HCT116 (cell line): Measurements from ENCODE around the gene OPN3. TPM values are rescaled to one million over a fixed set of nuclear protein-coding genes. Genes with fewer than 3 reads are reported as not detected.

ENCODE experiments used
- ATAC-seq: fragments of 200-7000 bp; cut with Tn5 transposase; 2 replicates; pipeline ENCODE4 v1.9.1; 2020; ENCODE audit warnings: mild to moderate bottlenecking, moderate library complexity
- BruUV-seq: library from RNA; stranded (reverse); fragments of 400-500 nt; replicated peaks from 2 replicates; lab custom pipeline; 2021; lab: Mats Ljungman, UMichigan
- CTCF ChIA-PET: fragments of 300-600 bp; sonication (Branson Sonifier 250); formaldehyde crosslinking; loops from one replicate; lab custom pipeline; 2021; ENCODE audit warnings: antibody characterized with exemption; lab: Charles Lee
- POLR2A ChIA-PET: fragments of 300-600, 350-600 bp; sonication (Branson Sonifier 250); formaldehyde crosslinking; loops from one replicate; lab custom pipeline; 2021; ENCODE audit warnings: antibody characterized with exemption; lab: Charles Lee
- RAD21 ChIA-PET, 2 experiments: fragments of 300-600 bp; sonication (Branson Sonifier 250); formaldehyde crosslinking; loops; one replicate each; lab custom pipeline; 2023; ENCODE audit warnings: low total read pairs in 2 of 2; ENCODE audit not compliant: uncharacterized antibody in 2 of 2, unreplicated experiment in 2 of 2, low non-redundant PET in 1 of 2; lab: Charles Lee
- DNase-seq: peaks from one replicate; pipeline ENCODE4 v3.0.0-alpha.2; 2010; ENCODE audit warnings: low read depth, low spot score
- H2AFZ ChIP-seq: fragments of 200-600 bp; shearing (Covaris generic), sonication (generic); 2 replicates; pipeline ENCODE4 v1.6.1; 2017; ENCODE audit warnings: low read depth, mixed run types, mixed read lengths, antibody characterized with exemption, low read length; ENCODE audit not compliant: poor library complexity, severe bottlenecking
- H3K27ac ChIP-seq: 2 replicates; pipeline ENCODE4 v1.5.1; 2012; ENCODE audit warnings: low read depth, low read length
- H3K27me3 ChIP-seq: fragments of 200-600 bp; sonication (generic); 2 replicates; pipeline ENCODE4 v1.6.1; 2016; ENCODE audit warnings: mixed run types, low read length, mixed read lengths; ENCODE audit not compliant: insufficient read depth
- H3K36me3 ChIP-seq, 2 experiments: fragments of 200-500 bp in 1 of 2; fragments of 200-600 bp in 1 of 2; sonication (Bioruptor generic) in 1 of 2; sonication (generic) in 1 of 2; 2 replicates each; pipeline versions ENCODE4 v1.5.1 to v1.6.1; 2014 to 2016; ENCODE audit warnings: low read length in 2 of 2, inconsistent platforms in 1 of 2, mixed read lengths in 1 of 2, mixed run types in 1 of 2; ENCODE audit not compliant: insufficient read depth in 2 of 2, control insufficient read depth in 1 of 2
- H3K4me1 ChIP-seq, 2 experiments: fragments of 200-600 bp in 1 of 2; sonication (generic) in 1 of 2; 2 replicates each; pipeline versions ENCODE4 v1.5.1 to v1.6.1; 2012 to 2017; ENCODE audit warnings: low read length in 2 of 2, inconsistent platforms in 1 of 2, mild to moderate bottlenecking in 1 of 2, mixed read lengths in 1 of 2, mixed run types in 1 of 2, moderate library complexity in 1 of 2; ENCODE audit not compliant: insufficient read depth in 2 of 2, control insufficient read depth in 1 of 2
- H3K4me2 ChIP-seq: fragments of 200-600 bp; sonication (generic); 2 replicates; pipeline ENCODE4 v1.6.1; 2017; ENCODE audit warnings: mixed run types, low read length, mixed read lengths
- H3K4me3 ChIP-seq, 2 experiments: fragments of 200-600 bp in 1 of 2; sonication (generic) in 1 of 2; replicated peaks in 1 of 2; 2 replicates each; pipeline ENCODE4 v1.5.1; 2011 to 2016; ENCODE audit warnings: low read length in 2 of 2, control low read depth in 1 of 2, low read depth in 1 of 2, mild to moderate bottlenecking in 1 of 2, mixed read lengths in 1 of 2, mixed run types in 1 of 2
- H3K79me2 ChIP-seq: fragments of 200-600 bp; sonication (generic); 2 replicates; pipeline ENCODE4 v1.6.1; 2017; ENCODE audit warnings: mild to moderate bottlenecking, mixed run types, low read length, moderate library complexity, mixed read lengths; ENCODE audit not compliant: insufficient read depth
- H3K9ac ChIP-seq: fragments of 200-600 bp; sonication (generic); 2 replicates; pipeline ENCODE4 v1.6.1; 2016; ENCODE audit warnings: low read length, mixed read lengths
- H3K9me2 ChIP-seq: fragments of 200-600 bp; sonication (generic), shearing (Covaris generic); 2 replicates; pipeline ENCODE4 v1.6.1; 2017; ENCODE audit warnings: mixed run types, mild to moderate bottlenecking, moderate library complexity; ENCODE audit not compliant: insufficient read depth
- H3K9me3 ChIP-seq, 2 experiments: fragments of 200-500 bp in 1 of 2; fragments of 200-600 bp in 1 of 2; sonication (Bioruptor generic) in 1 of 2; sonication (generic) in 1 of 2; 2 replicates each; pipeline ENCODE4 v1.6.1; 2014 to 2017; ENCODE audit warnings: low read length in 2 of 2, mixed read lengths in 2 of 2, inconsistent platforms in 1 of 2, low read depth in 1 of 2, mild to moderate bottlenecking in 1 of 2, mixed run types in 1 of 2, moderate library complexity in 1 of 2; ENCODE audit not compliant: control insufficient read depth in 1 of 2, insufficient read depth in 1 of 2
- H4K20me1 ChIP-seq: fragments of 200-600 bp; sonication (generic), shearing (Covaris generic); 2 replicates; pipeline ENCODE4 v1.6.1; 2017; ENCODE audit warnings: mixed run types, mild to moderate bottlenecking, moderate library complexity; ENCODE audit not compliant: insufficient read depth
- CBX3 ChIP-seq: IDR thresholded peaks from 2 replicates; pipeline ENCODE4 v1.6.1; 2012; ENCODE audit warnings: low read depth
- EZH2phosphoT487 ChIP-seq: fragments of 200-600 bp; IDR thresholded peaks from 2 replicates; pipeline ENCODE4 v1.6.1; 2018; ENCODE audit warnings: antibody characterized with exemption, borderline replicate concordance
- JUND ChIP-seq: IDR thresholded peaks from 2 replicates; pipeline ENCODE4 v1.6.1; 2012
- POLR2A ChIP-seq: IDR thresholded peaks from 2 replicates; pipeline ENCODE4 v1.7.0; 2011; ENCODE audit warnings: borderline replicate concordance; ENCODE audit not compliant: insufficient read depth, insufficient read length; ENCODE audit errors: extremely low read depth
- POLR2AphosphoS5 ChIP-seq: IDR thresholded peaks from 2 replicates; pipeline ENCODE4 v1.6.1; 2011; ENCODE audit warnings: mild to moderate bottlenecking, low read depth, low read length, moderate library complexity
- RAD21 ChIP-seq: IDR thresholded peaks from 2 replicates; pipeline ENCODE4 v1.6.1; 2012; ENCODE audit warnings: low read depth, mild to moderate bottlenecking
- REST ChIP-seq: IDR thresholded peaks from 2 replicates; pipeline ENCODE4 v1.6.1; 2012; ENCODE audit warnings: low read depth
- SP1 ChIP-seq: IDR thresholded peaks from 2 replicates; pipeline ENCODE4 v1.6.1; 2012; ENCODE audit warnings: low read depth
- SRF ChIP-seq: IDR thresholded peaks from 2 replicates; pipeline ENCODE4 v1.6.1; 2012; ENCODE audit warnings: low read depth
- TCF7L2 ChIP-seq: IDR thresholded peaks from 2 replicates; pipeline ENCODE4 v1.7.0; 2011; ENCODE audit warnings: borderline replicate concordance, inconsistent platforms; ENCODE audit not compliant: insufficient read depth, insufficient read length; ENCODE audit errors: extremely low read depth
- ZBTB33 ChIP-seq: IDR thresholded peaks from 2 replicates; pipeline ENCODE4 v1.6.1; 2011; ENCODE audit warnings: mild to moderate bottlenecking, low read length, moderate library complexity; ENCODE audit not compliant: insufficient replicate concordance; ENCODE audit errors: extremely low read depth
- ZFX ChIP-seq: fragments of 450-650 bp; IDR thresholded peaks from 2 replicates; pipeline ENCODE4 v1.6.1; 2017
- ZNF274 ChIP-seq: fragments of 200-500 bp; sonication (Bioruptor generic); IDR thresholded peaks from 2 replicates; pipeline ENCODE4 v1.6.1; 2014; ENCODE audit warnings: mild to moderate bottlenecking, low read depth, low read length, inconsistent platforms
- intact Hi-C: fragments of 100-400 bp; cut with micrococcal nuclease; formaldehyde crosslinking; loops from 2 replicates; pipeline ENCODE4 v1.10.0; 2022
- total RNA-seq: library from RNA; stranded (reverse); gene quantifications from one replicate; pipeline ENCODE4 v1.2.1, GENCODE V29; 2021; ENCODE audit not compliant: unreplicated experiment

The OPN3 gene
- total RNA-seq, 1 experiment from 2014 or later, result 6.1 TPM

DNA sequence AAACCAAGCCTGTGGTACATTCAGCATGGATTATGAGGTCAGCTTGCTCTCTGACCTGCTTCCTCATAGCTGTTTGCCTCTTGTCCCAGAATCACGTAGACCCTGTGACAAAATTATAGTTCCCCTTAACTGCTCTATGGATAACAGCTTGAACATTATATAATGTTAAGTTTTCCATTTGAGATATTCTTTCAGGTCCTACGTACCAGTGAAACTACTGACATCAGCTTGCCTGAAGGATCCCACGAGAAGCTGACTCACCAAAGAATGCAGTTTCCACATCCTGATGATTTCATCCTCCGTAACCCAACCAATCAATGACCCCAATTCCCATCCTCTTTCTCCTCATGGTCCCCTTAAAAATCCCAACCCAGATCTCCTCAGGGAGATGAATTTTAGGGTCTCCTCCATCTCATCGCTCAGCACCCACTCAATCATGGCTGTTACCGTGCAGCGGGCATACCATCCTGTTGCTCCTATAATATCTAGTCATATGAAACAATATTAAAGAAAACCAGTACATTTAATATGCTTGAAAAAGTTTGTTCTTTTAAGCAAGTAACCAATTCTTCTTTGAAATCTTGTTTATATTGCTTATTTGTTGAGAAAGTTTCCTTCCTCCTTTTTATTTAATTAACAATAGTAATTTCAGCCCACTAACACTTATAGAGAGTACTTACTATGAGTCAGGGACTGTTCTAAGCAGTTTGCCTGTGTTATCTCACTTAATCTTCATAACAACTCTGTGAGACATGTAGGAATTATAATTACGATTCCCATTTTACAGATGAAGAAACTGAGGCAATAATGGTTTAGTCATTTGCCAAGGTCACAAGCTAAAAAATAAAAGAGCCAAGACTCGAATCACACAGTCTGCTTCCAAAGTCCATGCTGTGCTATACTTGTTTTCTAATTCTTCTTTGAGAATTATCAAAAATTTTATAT, 27.4 kb downstream of the OPN3 start:
- POLR2A ChIA-PET, result no interaction called here
- CTCF ChIA-PET, result interaction anchor here (1.9 to 2.8 kb wide), 4 partner anchors 13 to 386 kb away, joined by 6 to 22 read pairs (median 12); partner anchors contain the start of gene MAP1LC3C
- Histone ChIP-seq H3K9me3 (no peaks in the 10 kb centered on the region), H3K9ac (no peak overlapping the region), H3K27ac (no peak overlapping the region)
- TF ChIP-seq ZBTB33 (no peak), ZNF274 (no peak)
- TF ChIP-seq, all 23 proteins: peak for 0
- no TSS peak for BruUV-seq
- RAD21 ChIA-PET, result no interaction called here
- Histone ChIP-seq H2AFZ (no peak overlapping the region), H3K9me2 (no peaks in the 10 kb centered on the region), H3K27me3 (no peaks in the 10 kb centered on the region), H3K79me2 (no peaks in the 10 kb centered on the region), H3K4me1 (peaks cover 0 to 5% of the 10 kb centered on the region in 2 experiments; a peak in 1 of 4 replicates), H3K4me3 (no peak overlapping the region), H4K20me1 (no peaks in the 10 kb centered on the region; the same call in 1 of the 2 replicates), H3K4me2 (no peak overlapping the region), H3K36me3 (no peaks in the 10 kb centered on the region)
- intact Hi-C loops, result no loop called here
- DNase-seq (no peak), ATAC-seq (no peak)

GRCh38 chr1:241611736-241612135, 28.4 kb downstream of the OPN3 start:
- Histone ChIP-seq H3K27ac (no peak overlapping the region), H4K20me1 (no peaks in the 10 kb centered on the region; the same call in 1 of the 2 replicates), H3K9me2 (no peaks in the 10 kb centered on the region), H3K79me2 (no peaks in the 10 kb centered on the region), H3K4me1 (peaks cover 0 to 5% of the 10 kb centered on the region in 2 experiments; a peak in 1 of 4 replicates), H3K9ac (no peak overlapping the region), H3K27me3 (no peaks in the 10 kb centered on the region), H3K4me2 (no peak overlapping the region), H3K36me3 (no peaks in the 10 kb centered on the region), H3K9me3 (no peaks in the 10 kb centered on the region), H2AFZ (no peak overlapping the region), H3K4me3 (no peak overlapping the region)
- POLR2A ChIA-PET, result interaction anchor here (1.2 kb wide), 1 partner anchor 236 kb away, joined by 4 read pairs; the partner anchor contains the start of gene EXO1
- DNase-seq, result no peak
- ATAC-seq, result no peak
- CTCF ChIA-PET, result interaction anchor here (1.1 to 2.8 kb wide), 9 partner anchors 14 to 405 kb away, joined by 3 to 22 read pairs (median 7); partner anchors contain the start of gene MAP1LC3C
- no TSS peak for BruUV-seq
- RAD21 ChIA-PET, result no interaction called here
- intact Hi-C loops, result loop anchor here (1.0 to 2.0 kb wide), 3 partner anchors 223 to 406 kb away; partner anchors contain the start of gene MAP1LC3C
- TF ChIP-seq ZFX (no peak), EZH2phosphoT487 (no peak), SRF (no peak), CBX3 (no peak), TCF7L2 (no peak), REST (no peak), POLR2A (no peak), JUND (no peak), RAD21 (no peak), ZNF274 (no peak), POLR2AphosphoS5 (no peak), SP1 (no peak)
